GM18951 (cell line): Measurements from ENCODE around the gene PBX1.

Experiments
- POLR2A ChIP-seq: IDR thresholded peaks from 4 replicates; pipeline ENCODE4 v1.6.1; 2011; ENCODE audit warnings: mild to moderate bottlenecking; ENCODE audit not compliant: insufficient read length, insufficient read depth; ENCODE audit errors: extremely low read depth
- in situ Hi-C: fragments of 300-500 bp; cut with MboI; formaldehyde crosslinking; loops from one replicate; pipeline ENCODE4 v1.12.0; 2022; ENCODE audit warnings: low sequenced_read_pairs, mixed read lengths, inconsistent platforms; ENCODE audit not compliant: unreplicated experiment

PBX1 gene

GRCh38 chr1:164670786-164671185, 111.8 kb downstream of the PBX1 start:
- in situ Hi-C loops, result no loop called here
- no peak for TF ChIP-seq POLR2A

GRCh38 chr1:164671323-164671965, 112.5 kb downstream of the PBX1 start:
- in situ Hi-C loops, result no loop called here
- no peak for TF ChIP-seq POLR2A

- no peak for TF ChIP-seq POLR2A
- in situ Hi-C loops, result no loop called here
Observed at GRCh38 chr1:164671966-164672571, 113.1 kb downstream of the PBX1 start.

- in situ Hi-C loops, result no loop called here
- TF ChIP-seq POLR2A, result no peak
Observed at GRCh38 chr1:164672588-164672987, 113.6 kb downstream of the PBX1 start.

- in situ Hi-C loops, result no loop called here
- TF ChIP-seq POLR2A, result no peak
Observed at GRCh38 chr1:164673584-164674214, 114.7 kb downstream of the PBX1 start.

- in situ Hi-C loops, result no loop called here
- TF ChIP-seq POLR2A, result no peak
Observed at GRCh38 chr1:164675342-164675904, 116.4 kb downstream of the PBX1 start.

GRCh38 chr1:164678136-164678700, 119.2 kb downstream of the PBX1 start:
- TF ChIP-seq POLR2A, result no peak
- in situ Hi-C loops, result no loop called here

GRCh38 chr1:164682570-164682969, 123.6 kb downstream of the PBX1 start:
- no peak for TF ChIP-seq POLR2A
- in situ Hi-C loops, result no loop called here

GRCh38 chr1:164683235-164683634, 124.3 kb downstream of the PBX1 start:
- in situ Hi-C loops, result no loop called here
- no peak for TF ChIP-seq POLR2A

- in situ Hi-C loops, result no loop called here
- no peak for TF ChIP-seq POLR2A
Observed at GRCh38 chr1:164685266-164686035, 126.5 kb downstream of the PBX1 start.

GRCh38 chr1:164687777-164688176, 128.8 kb downstream of the PBX1 start:
- no peak for TF ChIP-seq POLR2A
- in situ Hi-C loops, result no loop called here

- in situ Hi-C loops, result no loop called here
- no peak for TF ChIP-seq POLR2A
Observed at GRCh38 chr1:164688791-164689190, 129.8 kb downstream of the PBX1 start.
